GM18951 (cell line): Measurements from ENCODE around the gene SLC4A1.

Experiments used
- POLR2A ChIP-seq: IDR thresholded peaks from 4 replicates; pipeline ENCODE4 v1.6.1; 2011; ENCODE audit warnings: mild to moderate bottlenecking; ENCODE audit not compliant: insufficient read length, insufficient read depth; ENCODE audit errors: extremely low read depth
- in situ Hi-C: fragments of 300-500 bp; cut with MboI; formaldehyde crosslinking; loops from one replicate; pipeline ENCODE4 v1.12.0; 2022; ENCODE audit warnings: low sequenced_read_pairs, mixed read lengths, inconsistent platforms; ENCODE audit not compliant: unreplicated experiment

SLC4A1 gene

DNA sequence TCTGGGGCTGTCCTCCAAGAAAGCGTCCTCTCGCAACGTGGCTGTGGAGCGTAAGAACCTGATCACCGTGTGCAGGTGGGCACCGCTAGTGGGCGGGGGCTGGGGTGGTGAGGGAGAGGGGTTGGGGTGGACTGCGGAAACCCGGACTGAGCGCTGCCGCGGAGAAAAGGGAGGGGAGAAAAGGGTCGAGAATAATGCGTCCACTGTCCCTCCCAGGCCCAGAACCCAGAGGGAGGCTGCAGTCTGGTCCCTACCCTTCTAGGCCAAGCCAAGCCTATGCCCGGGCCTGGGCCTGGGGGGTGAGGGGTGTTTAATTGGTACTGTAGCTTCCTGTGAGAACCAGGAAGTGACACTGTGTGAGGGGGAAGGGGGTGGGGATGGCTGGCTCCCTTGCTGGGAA is 40.9 kb upstream of the SLC4A1 start:
- no peak for TF ChIP-seq POLR2A
- in situ Hi-C loops, result no loop called here

DNA sequence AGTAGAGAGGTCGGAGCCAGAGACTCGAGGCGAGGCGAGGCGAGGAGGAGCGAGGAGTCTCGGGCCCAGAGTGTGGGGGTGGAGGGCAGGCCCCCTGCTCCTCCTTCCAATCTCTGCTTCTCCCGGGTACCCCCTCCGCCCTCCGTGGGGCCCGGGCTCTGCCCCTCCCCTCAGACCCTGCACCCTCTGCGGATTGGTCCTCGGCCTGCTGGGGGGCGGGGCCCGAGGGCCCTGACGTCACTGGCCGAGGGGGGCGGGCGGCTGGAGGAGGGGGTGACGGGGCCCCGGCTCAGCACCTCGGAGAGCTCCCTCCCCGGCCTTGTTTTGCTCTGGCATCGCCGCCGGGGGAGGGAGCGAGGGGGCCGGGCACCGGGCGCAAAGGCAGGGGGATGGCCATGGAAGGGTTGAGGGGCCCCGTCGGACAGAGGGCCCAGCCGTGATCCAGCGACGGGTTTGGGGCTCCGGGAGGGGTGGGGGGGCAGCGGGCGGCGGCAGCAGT is 40.4 kb upstream of the SLC4A1 start, which contains the start of gene RUNDC3A:
RUNDC3A (plus strand) TSS at position 282 of the 499 bp plus-strand sequence. CDS start 232 bp downstream, outside the sequence.
- no peak for TF ChIP-seq POLR2A
- in situ Hi-C loops, result no loop called here

DNA sequence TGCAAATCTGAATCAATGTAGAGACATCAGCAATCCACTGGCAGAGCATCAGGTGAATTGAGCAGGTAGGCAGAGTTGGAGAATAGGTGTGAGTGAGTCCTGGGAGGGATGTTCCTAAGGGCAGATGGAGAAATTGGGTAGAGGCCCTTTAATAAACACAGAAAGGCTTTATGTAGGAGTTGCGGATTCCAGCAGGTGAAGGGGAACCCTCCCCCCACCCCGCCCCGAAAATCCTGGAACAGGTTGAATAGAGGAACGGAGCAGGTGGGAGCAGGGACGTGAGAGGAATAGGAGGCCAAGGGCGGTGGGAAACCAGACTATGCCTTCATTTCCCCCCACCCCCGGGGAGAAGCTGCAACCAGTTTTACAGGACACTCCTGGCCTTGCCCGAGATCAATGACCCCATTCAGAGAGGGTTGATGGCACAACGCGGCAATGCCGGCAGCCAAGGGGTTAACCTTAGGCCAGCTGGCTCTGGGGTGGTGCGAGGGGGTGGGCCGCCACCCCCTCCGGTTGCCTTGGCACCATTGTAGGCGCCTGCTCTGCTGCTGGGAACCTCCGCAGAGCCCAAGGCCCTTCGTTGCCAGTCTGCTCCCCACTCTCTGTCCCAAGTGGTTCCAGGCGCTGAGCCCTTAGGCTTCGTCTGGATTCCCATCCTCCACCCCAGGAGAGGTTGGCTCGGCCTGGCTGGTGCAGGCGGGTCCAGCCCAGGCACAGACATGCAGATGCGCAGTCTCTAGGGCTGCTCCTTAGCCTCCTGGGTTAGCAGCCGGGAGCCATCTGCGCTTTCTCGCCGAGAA is 39.7 kb upstream of the SLC4A1 start:
- in situ Hi-C loops, result no loop called here
- TF ChIP-seq POLR2A, result no peak

DNA sequence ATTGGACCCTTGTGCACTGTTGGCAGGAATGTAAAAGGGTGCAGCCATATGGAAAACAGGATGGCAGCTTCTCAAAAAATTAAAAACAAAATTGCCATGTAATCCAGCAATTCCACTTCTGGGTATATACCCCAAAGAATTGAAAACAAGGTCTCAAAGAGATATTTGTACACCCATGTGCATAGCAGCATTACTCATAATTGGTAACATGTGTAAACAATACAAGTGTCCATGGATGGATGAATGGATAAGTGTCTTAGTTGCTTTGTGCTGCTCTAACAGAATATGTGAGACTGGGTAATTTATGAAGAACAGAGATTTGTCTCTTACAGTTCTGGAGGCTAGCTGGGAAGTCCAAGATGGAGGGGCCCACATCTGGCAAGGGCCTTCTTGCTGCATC is 36.7 kb upstream of the SLC4A1 start:
- in situ Hi-C loops, result no loop called here

DNA sequence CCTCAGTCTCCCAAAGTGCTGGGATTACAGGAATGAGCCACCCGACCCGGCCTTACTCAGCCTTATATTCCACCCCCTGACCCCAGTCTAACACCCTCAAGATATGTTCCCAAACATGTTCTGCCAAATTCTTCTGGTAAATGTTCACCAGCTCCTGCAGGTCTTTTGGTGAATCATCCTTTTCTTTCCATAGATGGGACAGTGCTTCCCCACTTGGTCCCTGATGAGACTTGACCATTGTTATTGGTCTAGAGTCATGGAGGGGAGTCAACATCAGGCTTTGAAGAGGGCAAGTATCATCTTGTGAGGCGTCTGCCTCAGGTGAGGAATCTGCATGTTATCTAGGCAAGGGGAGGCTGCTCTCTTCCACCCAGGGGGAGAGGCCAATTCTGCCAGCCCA is 30.0 kb upstream of the SLC4A1 start:
- in situ Hi-C loops, result no loop called here
- TF ChIP-seq POLR2A, result no peak

More for the DNA sequence above, 36.7 kb upstream of the SLC4A1 start:
- TF ChIP-seq POLR2A, result no peak

DNA sequence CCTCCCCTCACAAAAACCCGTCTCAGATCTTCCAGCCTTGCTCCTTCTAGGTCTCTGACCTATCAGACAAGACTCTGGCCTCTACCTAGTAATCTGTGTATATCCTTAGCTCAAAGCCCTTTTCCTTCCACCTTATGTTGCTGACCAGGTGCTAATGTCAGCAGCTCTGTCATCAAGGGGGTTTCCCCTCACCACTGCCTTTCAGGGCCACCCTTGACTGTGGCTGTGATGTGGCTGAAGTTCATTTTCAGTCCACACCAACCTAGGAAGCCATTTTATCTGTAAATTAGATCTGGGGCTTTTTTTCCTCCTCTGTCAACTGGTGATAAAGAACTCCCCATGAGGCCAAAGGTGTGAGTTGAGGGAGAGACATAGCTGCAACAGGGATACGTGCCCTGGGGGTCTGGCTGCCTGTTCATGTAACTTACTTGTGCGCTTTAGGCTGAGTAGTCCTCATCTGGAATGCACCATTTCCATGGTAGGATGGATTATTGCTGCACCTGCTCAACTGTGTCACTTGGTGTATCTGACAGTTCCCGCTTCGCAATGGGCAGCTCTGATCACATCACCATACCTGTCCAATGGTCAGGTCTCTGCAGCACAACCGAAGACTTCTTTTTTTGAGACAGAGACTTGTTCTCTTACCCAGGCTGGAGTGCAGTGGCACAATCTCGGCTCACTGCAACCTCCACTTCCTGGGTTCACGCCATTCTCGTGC is 25.7 kb upstream of the SLC4A1 start:
- in situ Hi-C loops, result no loop called here
- no peak for TF ChIP-seq POLR2A

DNA sequence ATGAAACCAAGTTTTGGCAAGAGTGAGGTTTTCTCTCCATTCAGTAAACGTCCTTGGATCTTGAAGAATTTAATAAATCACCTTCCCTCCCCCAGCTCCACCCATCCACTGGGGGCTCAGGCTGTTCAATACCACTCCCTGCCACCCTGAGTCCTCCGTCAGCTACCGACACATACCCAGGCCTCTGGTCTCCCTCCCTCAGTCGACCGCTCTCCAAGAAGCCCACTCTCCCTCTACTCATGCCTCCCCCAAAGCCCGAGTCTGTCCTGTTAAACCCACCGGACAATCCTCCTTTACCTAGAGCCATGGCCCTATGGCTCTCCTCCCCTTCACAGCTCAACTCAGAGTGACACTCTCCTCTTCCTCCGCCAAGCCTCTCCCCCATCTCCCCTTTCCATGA is 19.7 kb upstream of the SLC4A1 start:
- no peak for TF ChIP-seq POLR2A
- in situ Hi-C loops, result no loop called here

DNA sequence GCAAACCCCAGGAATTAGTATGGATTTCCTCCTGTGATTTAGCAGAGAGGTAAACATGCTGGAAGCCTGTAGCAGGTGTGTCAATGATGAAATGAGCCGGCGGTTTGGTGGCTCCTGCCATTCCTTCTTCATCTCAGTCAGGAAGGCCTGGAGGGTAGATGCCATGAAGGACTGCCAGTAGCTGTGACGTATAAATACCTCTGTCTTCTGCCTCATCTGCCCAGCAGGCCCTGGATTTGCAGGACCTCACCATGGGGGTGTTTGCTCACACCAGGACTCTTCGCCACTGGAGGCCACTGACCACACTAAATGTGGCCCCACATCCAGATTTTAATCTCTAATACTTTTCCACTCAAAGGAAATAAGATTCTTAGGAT is 16.1 kb upstream of the SLC4A1 start:
- no peak for TF ChIP-seq POLR2A
- in situ Hi-C loops, result no loop called here

DNA sequence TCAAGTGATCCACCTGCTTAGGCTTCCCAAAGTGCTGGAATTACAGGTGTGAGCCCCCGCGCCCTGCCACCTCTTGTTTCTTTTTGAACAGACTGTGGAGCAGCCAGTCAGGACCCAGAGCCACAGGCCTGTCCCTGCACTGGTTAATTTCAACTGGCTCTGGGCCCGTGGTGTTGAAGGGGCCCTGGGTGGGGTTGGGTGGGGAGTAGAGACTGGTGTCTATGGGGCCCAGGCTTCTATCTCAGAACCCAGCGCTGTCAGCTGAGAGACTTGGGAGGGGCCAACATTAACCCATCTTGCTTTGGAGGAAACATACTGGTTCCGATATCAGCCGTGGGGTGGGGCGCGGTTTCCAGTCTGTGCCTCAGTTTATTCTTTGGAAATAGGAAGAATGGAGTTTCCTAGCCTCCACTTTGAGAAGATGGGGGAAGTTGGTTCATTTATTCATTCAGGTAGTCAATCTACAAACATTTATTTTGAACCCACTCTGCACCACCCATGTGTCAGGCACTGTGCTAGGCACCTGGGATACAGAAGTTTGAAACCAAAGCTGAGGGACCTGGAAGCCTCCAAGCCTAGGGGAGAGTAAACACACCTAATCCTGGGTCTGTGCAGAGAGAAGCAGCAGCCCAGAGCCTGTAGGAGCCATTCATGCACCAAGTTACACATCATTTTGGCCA is 15.5 kb upstream of the SLC4A1 start:
- no peak for TF ChIP-seq POLR2A
- in situ Hi-C loops, result no loop called here

DNA sequence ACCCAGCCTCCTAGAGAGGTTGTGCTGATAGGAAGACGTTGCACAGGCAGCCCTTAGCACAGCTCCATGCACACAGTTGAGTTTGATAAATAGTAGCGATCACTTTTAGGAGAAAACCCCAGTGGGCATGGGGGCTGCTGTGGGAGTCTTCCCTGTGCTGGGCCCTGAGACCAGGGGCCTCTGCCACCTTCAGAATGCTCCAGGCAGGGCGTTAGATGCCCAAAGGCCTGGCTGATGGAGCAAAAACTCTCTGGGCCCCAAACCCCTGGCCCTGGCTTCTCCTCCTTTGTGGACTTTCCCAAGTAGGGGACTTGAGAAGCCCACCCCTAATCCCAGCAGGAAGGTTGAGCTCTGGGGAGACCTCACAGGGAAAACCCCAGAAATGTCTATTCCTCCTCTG is 14.3 kb upstream of the SLC4A1 start:
- no peak for TF ChIP-seq POLR2A
- in situ Hi-C loops, result no loop called here

DNA sequence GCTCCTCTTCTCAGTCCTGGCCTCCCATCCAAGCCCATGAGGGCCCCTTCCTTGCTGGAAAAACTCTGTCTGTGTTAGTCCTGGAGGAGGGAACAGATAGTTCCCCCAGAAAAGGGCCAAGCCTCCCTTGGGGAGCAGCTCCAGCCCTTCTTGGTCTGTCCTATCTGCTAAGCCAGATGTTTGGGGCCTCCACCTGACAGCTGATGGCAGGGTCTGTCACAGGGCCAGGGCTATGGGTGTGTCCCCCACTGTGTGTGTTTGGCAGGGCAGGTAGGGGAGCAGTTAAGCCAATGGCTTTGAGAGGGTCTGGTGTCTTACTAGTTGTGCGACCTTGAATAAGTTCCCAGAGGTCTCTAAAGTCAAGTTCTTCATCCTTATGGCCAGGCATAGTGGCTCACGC is 13.6 kb upstream of the SLC4A1 start:
- TF ChIP-seq POLR2A, result no peak
- in situ Hi-C loops, result no loop called here

DNA sequence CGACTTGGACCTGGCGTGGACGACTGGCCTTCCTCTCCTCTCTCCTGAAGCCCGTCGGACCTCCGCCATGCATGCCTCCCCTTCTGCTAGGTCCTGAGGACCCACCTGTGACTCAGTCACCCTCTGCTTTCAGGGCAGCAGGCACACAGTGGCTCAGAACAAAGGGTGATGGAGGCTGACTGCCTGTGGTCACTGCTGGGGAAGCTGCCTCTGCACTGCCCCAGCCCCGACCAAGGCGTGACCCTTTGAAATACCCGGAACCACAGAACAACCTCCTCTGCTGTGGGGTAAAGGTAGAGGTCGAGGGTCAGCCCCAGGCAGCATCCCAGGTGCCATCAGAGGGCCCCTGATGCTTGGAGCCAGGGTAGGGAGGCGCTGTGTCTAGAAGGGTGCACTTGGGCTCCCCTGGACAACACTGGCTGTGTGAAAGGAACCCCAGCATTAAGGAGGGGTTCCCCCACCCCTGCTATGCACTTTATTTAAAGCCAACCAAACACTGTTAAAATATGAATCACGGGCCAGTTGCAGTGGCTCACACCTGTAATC is 12.5 kb upstream of the SLC4A1 start:
- in situ Hi-C loops, result no loop called here
- TF ChIP-seq POLR2A, result no peak

DNA sequence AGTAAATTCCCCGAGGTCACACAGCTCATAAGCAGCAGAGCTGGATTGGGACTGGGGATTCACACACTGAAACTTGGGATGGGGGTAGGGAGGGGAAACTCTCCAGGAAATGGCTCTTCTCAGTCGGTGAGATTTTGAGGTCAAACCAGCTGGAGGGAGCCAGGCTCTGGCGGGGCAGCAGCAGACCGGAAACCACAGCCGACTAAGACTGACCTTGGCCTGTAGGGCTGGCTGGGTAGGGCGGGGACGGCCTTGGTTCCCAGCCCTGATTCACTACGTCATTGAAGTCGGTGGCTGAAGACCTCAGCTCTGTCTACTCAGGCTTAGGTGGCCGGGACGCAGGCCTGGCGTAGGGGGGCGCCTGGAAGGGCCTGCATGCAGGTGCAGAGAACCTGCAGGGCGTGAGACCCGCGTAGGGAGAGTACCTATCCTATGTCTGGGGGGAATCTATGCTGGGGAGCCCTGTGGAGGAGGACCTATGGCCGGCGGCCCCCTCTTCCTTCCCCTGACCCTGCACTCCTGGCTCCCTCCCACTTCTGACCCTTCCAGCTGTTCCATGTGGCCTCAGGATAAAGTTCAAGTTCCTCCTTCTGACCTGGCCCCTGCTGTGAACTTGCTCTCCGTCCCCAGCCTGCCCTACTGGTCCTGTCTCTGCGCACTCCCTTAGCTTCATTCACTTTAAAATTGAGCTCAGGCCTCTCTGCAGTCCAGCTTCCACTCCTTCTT is 11.9 kb upstream of the SLC4A1 start:
- in situ Hi-C loops, result no loop called here
- TF ChIP-seq POLR2A, result no peak

DNA sequence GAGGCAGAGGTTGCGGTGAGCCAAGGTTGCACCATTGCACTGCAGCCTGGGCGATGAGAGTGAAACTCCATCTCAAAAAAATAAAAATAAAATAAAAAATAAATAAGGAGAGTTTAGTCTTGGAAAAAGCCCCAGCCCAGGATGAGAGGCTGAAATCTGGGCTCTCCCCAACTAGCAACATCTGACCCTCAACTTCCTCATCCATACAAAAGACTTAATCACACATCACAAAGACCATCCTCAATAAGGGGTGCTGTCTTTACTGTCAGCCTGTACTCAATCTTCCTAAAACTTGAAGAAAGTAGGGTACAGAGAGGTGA is 11.4 kb upstream of the SLC4A1 start:
- in situ Hi-C loops, result no loop called here
- TF ChIP-seq POLR2A, result no peak
